NCI-H510A treated with DMSO at 0.1 percent for 48 hours (cell line): ENCODE data around the gene ASCL2.

ENCODE experiments used
- DNase-seq: peaks from one replicate; lab custom pipeline; 2025; lab: John Stamatoyannopoulos, UW

The ASCL2 gene

DNA sequence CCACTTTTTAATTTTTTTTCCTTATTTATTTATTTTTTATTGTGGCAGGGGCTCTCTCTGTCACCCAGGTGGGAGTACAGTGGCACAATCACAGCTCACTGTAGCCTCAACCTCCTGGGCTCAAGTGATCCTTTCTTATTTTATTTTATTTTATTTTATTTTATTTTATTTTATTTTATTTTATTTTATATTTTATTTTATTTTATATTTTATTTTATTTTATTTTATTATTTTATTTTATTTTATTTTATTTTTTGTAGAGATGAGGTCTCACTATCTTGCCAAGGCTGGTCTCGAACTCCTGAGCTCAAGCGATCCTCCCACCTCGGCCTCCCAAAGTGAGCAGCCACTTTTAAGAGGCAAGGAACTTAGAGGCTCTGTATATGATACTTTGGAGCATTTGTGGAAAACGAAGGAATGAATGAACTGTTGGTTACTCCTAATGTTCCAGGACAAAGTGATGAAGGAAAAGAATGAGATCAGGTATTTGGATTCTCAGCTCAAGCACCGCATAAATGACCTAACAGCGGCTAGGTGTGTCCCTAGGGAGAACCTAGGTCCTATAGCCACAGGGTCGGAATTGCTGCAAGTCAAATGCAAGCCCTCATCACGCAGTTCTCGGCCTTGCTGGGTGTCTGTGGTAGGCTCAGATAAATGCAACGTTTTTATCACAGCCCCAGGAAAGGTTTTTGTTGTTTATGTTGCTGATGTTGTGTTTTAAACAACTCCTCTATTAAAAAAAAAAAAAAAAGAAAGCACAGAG is 36.5 kb downstream of the ASCL2 start:
- no peak for DNase-seq

DNA sequence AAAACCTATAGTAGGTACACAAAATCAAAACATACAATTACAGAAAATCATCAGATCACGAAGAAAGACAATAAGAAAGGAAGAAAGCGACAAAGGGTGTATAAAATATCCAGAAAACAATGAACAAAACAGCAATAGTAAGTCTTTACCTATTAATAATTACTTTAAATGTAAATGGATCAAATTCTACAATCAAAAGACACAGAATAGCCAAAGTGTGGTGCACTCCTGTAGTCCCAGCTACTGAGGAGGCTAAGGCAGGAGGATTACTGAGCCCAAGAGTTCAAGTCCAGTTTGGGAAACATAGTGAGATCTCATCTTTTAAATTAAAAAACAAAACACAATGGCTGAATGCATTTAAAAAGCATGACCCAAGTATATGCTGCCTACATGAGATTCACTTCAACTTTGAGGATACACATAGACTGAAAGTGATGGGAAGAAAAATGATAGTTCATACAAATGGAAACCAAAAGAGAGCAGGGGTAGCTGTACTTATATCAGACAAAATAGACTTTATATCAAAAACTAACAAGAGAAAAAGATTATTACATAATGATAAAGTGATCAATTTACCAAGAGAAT is 40.6 kb downstream of the ASCL2 start:
- DNase-seq, result no peak

DNA sequence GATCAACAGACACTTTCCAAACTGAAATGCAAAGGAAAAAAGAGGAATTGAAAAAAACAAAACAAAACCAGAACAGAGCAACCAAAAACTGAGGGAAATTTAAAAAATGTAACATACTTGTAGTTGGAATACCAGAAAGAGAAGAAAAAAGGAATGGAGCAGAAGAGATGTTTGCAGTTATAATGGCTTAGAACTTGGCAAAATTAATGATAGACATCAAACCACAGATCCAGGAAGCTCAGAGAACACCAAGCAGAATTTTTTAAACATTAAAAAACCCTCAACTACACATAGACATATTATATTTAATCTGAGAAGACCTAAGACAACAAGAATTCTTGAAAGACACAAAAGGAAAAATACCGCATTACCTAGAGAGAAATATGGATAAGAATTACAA is 46.1 kb downstream of the ASCL2 start:
- DNase-seq, result no peak

DNA sequence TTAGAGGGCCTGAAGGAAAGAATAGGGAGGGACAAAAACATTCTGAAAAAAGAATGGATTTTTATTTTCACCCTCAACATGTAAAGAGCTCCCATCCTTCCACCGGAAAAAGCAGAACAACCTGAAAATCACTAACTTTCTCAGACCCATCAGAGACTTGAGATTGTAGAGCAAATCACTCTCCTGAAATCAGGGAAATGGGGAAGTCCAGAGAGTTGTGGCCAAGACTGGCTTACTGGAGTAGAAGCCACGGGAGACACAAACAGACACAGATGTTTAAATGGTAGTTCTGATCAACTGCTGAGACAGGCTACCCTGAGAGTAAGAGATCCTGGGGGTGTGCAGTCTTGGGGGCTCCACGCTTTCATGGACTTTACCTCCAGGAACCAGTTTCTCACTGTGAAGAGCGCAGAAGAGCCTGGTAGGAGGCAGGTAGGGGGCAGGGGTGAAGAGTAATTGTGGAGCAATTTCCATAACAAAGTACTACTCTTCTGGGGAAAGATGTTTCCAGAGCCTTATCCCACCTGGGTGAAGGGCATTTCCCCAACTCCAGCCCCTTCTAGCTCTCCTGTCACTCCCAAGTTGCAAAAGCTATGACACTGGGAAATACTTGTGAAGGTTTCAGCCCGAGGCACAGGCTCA is 47.1 kb downstream of the ASCL2 start:
- DNase-seq, result no peak

DNA sequence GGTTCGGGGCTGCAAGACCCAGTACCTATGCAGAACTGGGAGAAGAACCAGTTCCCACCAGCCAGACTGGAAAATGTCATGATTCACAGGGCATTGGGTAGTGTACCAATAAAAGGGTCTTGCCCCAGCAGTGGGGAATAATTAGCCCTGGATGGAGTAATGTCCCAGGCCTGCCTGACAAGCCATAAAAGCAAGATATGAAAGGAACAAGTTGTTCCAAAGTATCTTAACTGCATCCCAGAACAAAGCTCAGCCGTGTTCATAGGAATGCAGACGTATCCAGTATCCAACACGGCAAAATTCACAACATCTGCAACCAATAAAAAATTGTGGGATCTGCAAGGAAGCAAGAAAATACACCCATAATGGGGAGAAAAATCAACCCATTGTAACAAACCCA is 47.9 kb downstream of the ASCL2 start:
- DNase-seq, result no peak

DNA sequence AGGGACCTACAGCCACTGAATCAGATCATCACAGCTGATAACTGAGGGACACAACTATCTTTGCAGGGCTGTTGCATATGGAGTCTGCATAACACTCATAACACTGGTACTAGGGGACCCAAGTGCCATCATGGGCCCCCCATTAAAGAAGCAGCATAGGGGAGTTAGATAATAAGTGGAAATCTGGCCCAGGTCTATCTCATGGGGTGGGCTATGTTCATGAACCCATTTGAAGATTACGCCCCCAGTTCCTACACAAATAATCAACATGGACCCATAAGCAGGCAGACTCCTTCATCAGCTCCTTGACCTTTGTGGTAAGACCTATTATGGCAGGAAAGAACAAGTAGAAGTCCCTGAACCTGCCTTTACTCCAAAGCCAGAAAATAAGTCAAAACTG is 48.8 kb downstream of the ASCL2 start:
- DNase-seq, result no peak

DNA sequence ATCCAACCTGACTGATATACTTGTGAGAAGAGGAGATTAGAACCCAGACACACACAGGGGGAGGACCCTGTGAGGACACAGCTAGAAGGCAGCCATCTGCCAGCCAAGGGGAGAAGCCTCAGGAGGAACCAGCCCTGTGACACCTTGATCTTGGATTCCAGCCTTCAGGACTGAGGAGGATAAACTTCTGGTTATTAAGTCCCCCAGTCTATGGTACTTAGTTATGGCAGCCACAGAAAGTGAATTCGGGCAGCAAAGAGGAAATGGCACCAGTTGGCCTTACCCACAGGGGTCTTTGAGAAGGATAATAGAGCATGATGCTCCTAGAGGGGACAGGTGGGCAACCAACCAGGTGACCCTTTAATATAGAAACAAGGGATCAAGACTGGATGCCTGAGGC is 49.4 kb downstream of the ASCL2 start:
- DNase-seq, result no peak

DNA sequence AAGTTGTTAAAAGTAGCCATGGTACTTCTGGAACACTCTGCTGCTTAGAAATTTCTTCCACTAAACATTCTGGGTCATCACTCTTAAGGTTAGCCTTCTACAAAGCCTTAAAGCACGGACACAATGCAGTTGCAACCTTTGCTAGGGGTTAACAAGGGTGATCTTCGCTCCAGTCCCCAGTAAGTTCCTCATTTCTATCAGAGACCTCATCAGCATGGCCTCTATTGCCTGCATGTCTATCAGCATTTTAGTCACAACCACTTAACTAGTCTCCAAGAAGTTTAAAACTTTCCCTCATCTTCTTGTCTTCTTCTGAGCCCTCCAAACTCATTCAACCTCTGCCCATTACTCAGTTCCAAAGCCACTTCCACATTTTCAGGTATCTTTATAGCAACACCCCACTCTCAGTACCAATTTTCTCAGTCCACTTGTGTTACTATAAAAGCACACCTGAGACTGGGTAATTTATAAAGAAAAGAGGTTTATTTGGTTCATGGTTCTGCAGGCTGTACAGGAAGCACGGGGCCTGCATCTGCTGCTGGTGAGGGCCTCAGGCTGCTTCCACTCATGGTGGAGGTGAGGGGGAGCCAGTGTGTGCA is 50.1 kb downstream of the ASCL2 start:
- no peak for DNase-seq

DNA sequence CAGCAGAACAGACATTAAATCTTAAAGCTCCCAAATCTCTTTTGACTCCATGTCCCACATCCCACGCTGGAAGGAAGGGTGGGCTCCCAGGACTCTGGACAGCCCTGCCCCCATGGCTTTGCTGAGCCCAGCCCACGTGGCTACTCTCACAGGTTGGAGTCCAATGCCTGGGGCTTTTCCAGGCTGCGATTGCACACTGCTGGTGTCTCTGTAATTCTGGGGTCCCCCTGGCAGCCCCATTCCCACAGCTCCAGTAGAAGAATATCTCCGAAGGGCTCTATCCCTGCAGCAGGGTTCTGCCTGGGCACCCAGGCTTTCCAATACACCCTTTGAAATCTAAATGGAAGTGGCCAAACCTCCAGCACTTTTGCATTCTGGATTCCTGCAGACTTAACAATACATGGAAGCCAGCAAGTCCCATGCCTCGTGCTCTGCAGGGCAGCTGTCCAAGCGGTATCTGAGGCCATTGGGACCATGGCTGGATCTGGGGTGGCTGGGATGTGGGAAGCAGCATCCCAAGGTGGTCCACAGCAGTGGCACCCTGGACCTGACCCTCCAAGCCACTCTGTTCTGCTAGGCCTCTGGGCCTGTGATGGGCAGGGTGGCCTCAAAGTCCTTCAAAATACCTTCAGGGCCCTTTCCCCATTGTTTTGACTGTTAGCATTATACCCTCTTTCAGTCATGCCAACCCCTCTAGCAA is 50.9 kb downstream of the ASCL2 start:
- no peak for DNase-seq
